MG63 (cell line): ENCODE results near the gene PON2. TPM values are rescaled to one million over a fixed set of nuclear protein-coding genes. Genes with fewer than 3 reads are reported as not detected.
"Not testable (repeated sequence)": the region's sequence is repeated elsewhere in the genome, so short reads cannot be mapped to it uniquely, and the experiment has no call there.

Experiments
- DNase-seq: peaks from one replicate; pipeline ENCODE4 v3.0.0-alpha.2; 2020
- H3K27me3 ChIP-seq: fragments of 250-450 bp; sonication (Bioruptor Pico); 2 replicates; pipeline ENCODE4 v1.5.1; 2020; ENCODE audit warnings: mild to moderate bottlenecking, moderate library complexity
- H3K36me3 ChIP-seq: fragments of 250-450 bp; sonication (Bioruptor Pico); 2 replicates; pipeline ENCODE4 v1.5.1; 2020; ENCODE audit warnings: mild to moderate bottlenecking, moderate library complexity
- H3K4me3 ChIP-seq: fragments of 250-450 bp; sonication (Bioruptor Pico); 2 replicates; pipeline ENCODE4 v1.5.1; 2020; ENCODE audit warnings: mild to moderate bottlenecking, moderate library complexity
- H3K9me3 ChIP-seq: fragments of 250-450 bp; sonication (Bioruptor Pico); 2 replicates; pipeline ENCODE4 v1.5.1; 2020; ENCODE audit warnings: mild to moderate bottlenecking, moderate library complexity
- total RNA-seq: library from RNA; depleted of rRNA; stranded (reverse); fragments of >200 nt; shearing (Covaris generic); gene quantifications from 2 replicates; pipeline ENCODE4 v1.2.3, GENCODE V29; 2014; ENCODE audit warnings: low replicate concordance; rRNA removed

Gene PON2
- total RNA-seq, 1 experiment from 2014 or later = 38.7 TPM

GRCh38 chr7:95391761-95392160, 43.1 kb downstream of the PON2 start:
- no peak overlapping the region for H3K4me3 ChIP-seq
- DNase-seq = no peak
- no peaks in the 10 kb centered on the region for H3K9me3 ChIP-seq
- no peaks in the 10 kb centered on the region for H3K27me3 ChIP-seq
- no peaks in the 10 kb centered on the region for H3K36me3 ChIP-seq

GRCh38 chr7:95389516-95389915, 45.3 kb downstream of the PON2 start:
- H3K4me3 ChIP-seq = no peak overlapping the region
- no peaks in the 10 kb centered on the region for H3K27me3 ChIP-seq
- H3K9me3 ChIP-seq = no peaks in the 10 kb centered on the region
- H3K36me3 ChIP-seq = no peaks in the 10 kb centered on the region
- no peak for DNase-seq

- not testable (repeated sequence) for H3K9me3 ChIP-seq, H3K4me3 ChIP-seq, H3K36me3 ChIP-seq, DNase-seq, H3K27me3 ChIP-seq
Observed at GRCh38 chr7:95379457-95379856, 55.4 kb downstream of the PON2 start.

- DNase-seq = no peak
- Histone ChIP-seq H3K4me3 (no peak overlapping the region), H3K27me3 (no peaks in the 10 kb centered on the region), H3K36me3 (no peaks in the 10 kb centered on the region), H3K9me3 (no peaks in the 10 kb centered on the region)
Observed at GRCh38 chr7:95376632-95377400, 58.0 kb downstream of the PON2 start.

GRCh38 chr7:95375591-95376257, 59.1 kb downstream of the PON2 start:
- H3K27me3 ChIP-seq = no peaks in the 10 kb centered on the region
- H3K9me3 ChIP-seq = no peaks in the 10 kb centered on the region
- no peak for DNase-seq
- no peak overlapping the region for H3K4me3 ChIP-seq
- no peaks in the 10 kb centered on the region for H3K36me3 ChIP-seq

- Histone ChIP-seq H3K9me3 (no peaks in the 10 kb centered on the region), H3K4me3 (no peak overlapping the region), H3K27me3 (no peaks in the 10 kb centered on the region), H3K36me3 (no peaks in the 10 kb centered on the region)
- no peak for DNase-seq
Observed at GRCh38 chr7:95373323-95373722, 61.5 kb downstream of the PON2 start.

GRCh38 chr7:95368235-95368634, 66.6 kb downstream of the PON2 start:
- no peaks in the 10 kb centered on the region for H3K36me3 ChIP-seq
- H3K4me3 ChIP-seq = no peak overlapping the region
- DNase-seq = no peak
- no peaks in the 10 kb centered on the region for H3K27me3 ChIP-seq
- no peaks in the 10 kb centered on the region for H3K9me3 ChIP-seq

GRCh38 chr7:95367606-95368005, 67.2 kb downstream of the PON2 start:
- Histone ChIP-seq H3K27me3 (no peaks in the 10 kb centered on the region), H3K36me3 (no peaks in the 10 kb centered on the region), H3K4me3 (no peak overlapping the region), H3K9me3 (no peaks in the 10 kb centered on the region)
- no peak for DNase-seq

GRCh38 chr7:95365151-95365550, 69.7 kb downstream of the PON2 start:
- Histone ChIP-seq H3K9me3 (no peaks in the 10 kb centered on the region), H3K4me3 (no peak overlapping the region), H3K27me3 (no peaks in the 10 kb centered on the region), H3K36me3 (no peaks in the 10 kb centered on the region)
- no peak for DNase-seq

- H3K9me3 ChIP-seq = no peaks in the 10 kb centered on the region
- H3K36me3 ChIP-seq = no peaks in the 10 kb centered on the region
- no peak overlapping the region for H3K4me3 ChIP-seq
- H3K27me3 ChIP-seq = no peaks in the 10 kb centered on the region
- DNase-seq = no peak
Observed at GRCh38 chr7:95357623-95358022, 77.2 kb downstream of the PON2 start.

Other genes starting within 250 kb of the PON2 start
- gene PON1, start 110.5 kb downstream of the PON2 start, total RNA-seq = not detected in 2 replicates
- not detected in 2 replicates for gene PON3, start 38.7 kb downstream of the PON2 start, total RNA-seq
- not detected in 2 replicates for gene ASB4, start 50.9 kb upstream of the PON2 start, total RNA-seq
- gene PDK4, start 161.5 kb upstream of the PON2 start, total RNA-seq = 0.33 and 0.84 TPM in 2 replicates